GM21360 (cell line): ENCODE data around the gene PGLYRP2.

ENCODE experiments used
- ATAC-seq: cut with Tn5 transposase; IDR thresholded peaks from one replicate; pipeline ENCODE4 v1.9.1; 2021; ENCODE audit warnings: mild to moderate bottlenecking, moderate library complexity; ENCODE audit not compliant: unreplicated experiment

Gene PGLYRP2

DNA sequence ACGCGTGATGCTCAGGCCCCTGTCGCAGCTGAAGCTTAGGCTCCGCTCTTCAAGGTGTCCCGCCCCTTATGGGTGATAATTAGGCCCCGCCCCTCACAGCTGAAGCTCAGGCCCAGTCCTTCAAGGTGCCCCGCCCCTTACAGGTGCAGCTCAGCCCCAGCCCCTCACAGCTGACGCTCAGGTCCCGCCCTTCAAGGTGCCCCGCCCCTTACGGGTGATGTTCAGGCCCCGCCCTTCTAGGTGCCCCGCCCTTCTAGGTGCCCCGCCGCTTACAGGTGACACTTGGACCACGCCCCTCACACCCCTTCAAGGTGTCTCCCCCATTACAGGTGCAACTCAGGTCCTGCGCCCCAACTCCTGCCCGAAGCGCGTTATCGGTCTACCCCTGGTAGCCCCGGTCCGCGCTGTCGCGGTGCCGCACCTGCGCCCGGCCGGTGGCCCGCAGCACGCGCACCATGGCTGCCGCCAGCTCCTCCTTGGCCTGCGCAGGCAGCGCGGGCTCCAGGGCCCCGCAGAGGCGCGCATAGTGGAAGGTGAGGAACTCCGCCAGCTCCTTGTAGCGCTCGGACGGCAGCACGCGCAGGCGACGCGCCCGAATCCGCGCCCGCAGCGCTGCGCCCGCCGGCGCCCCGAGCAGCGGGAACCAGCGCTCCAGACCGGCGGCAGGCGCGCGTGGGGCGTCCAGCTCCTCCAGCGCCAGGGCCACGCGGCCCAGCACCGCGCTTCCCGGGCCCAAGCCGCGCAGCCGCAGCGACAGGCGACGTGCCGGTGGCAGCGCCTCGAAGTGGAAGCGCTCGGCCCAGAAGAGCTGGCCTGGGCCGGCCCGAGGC, 22.2 kb downstream of the PGLYRP2 start:
- no peak for ATAC-seq

DNA sequence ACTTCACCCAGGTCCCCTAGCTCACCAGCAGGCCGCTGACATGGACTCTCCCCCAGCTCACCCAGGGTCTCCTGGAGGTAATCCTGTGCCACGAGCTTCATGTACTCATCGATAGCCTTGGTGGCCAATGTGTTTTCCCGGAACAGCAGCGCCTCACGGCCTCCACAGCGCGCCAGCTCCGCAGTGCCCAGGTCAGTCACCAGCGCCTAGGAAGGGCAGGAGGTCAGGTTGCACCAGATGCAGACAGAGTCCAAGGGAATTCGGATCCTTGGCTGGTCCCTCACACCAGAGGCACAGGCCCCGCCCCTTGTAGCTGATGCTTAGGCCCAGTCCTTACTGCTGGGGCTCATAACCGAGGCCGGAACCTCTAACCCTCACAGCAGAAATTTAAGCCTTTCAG, 22.9 kb downstream of the PGLYRP2 start:
- ATAC-seq: no peak

DNA sequence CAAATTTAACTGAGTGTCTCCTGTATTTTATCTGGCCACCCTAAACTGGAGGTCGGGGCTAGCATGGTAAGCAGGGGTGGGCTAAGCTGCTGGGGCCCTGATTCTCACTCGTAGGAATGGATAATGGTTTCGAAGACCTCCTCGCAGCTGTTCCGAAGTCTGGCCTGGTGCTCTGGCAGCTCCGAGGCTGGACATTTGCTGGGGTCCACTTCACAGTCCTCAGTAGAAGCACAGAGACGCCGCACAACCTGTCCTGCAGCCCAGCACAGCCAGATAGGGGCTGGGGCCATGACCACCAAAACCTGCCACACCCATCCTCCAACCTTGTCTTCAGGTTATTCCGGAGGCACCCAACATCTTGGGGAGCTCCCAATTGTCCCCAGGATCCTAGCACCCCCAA, 23.3 kb downstream of the PGLYRP2 start:
- ATAC-seq: no peak

- no peak for ATAC-seq
Measured at GRCh38 chr19:15453906-15454860, 25.1 kb downstream of the PGLYRP2 start.

DNA sequence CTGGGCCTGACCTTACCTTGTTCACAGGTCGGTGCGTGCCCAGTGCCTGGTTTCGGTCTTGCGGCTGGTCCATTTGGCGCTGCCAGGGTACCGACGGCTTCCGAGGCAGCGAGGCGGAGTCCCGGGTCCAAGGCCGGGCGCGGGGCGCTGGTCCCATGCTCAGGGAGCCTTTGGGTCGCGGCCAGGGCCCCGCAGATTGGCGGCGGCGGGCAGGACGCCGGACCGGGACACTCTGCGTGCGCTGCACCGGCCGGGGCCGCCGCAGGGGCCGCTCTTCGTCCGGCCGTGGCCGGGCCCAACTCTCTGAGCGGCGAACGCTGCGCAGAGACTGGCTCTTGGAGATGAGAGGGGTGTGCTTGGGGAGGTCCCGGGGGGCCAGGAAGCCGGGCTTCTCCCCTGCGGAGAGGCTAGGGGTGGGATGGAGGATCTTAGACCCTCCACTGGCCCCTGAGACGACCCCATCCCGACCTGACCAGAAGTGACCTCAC, 26.2 kb downstream of the PGLYRP2 start:
- ATAC-seq: no peak

- ATAC-seq: no peak
Measured at GRCh38 chr19:15452111-15453047, 26.9 kb downstream of the PGLYRP2 start.

DNA sequence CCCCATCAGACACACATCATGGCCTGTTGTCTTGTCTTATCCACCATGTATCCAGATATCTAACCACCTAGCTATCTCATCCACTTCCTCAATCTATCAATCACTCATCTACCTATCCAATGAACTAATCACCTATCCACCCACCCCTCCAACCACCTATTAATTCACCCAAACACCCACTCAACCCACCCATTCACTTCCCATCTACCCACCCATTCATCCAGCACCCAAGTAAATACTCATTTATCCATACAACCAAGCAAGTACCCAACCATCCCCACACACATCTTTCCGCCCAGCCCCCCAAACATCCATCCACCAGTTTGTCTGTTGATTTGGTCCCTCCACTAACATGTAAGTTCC, 28.8 kb downstream of the PGLYRP2 start:
- no peak for ATAC-seq

DNA sequence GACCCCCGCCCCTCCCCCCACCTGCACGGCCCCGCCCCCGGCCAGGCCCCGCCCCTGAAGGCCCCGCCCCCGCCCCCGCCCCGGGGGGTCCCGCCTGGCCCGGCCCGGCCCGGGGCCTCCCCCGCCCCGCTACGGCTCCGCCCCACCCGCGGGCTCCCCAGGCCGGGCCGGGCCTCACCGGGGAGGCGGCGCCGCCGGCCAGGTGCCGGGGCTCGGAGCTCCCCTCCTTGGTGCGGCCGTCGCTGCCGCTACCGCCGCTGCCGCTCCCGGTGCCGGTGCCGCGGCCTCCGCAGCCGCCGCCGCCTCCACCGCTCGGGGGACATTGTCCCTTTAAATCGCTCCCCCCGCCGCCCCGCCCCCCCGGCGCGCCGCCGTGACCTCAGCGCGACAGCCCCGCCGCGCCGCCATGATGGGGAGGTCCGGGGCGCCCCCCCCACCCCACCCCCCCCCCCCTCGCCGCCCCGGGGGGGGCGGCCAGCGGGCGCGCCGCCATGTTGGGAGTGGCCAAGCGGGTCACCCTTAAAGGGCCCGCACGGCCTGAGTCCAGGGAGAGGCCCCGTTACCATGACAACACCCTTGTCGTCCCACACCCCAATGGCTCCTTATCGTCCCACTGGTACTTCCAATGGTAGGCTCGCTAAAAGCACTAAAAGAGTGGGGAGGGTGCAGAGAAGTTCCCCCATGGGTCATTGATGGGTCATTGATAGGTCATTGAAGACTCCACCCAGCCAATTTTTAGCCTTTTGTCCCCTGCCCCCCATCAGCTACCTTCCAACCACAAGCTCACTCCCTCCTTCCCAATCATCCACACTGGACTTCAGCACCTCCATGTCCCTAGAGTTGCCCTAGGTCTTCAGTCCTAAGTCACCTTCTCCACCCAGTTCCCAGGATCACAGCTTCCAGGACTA, 29.4 kb downstream of the PGLYRP2 start, which contains the start of gene WIZ:
TSS of gene WIZ (minus strand) at position 337 of the 908 bp plus-strand sequence. CDS start 1,649 bp downstream, outside the sequence.
- ATAC-seq: no peak

DNA sequence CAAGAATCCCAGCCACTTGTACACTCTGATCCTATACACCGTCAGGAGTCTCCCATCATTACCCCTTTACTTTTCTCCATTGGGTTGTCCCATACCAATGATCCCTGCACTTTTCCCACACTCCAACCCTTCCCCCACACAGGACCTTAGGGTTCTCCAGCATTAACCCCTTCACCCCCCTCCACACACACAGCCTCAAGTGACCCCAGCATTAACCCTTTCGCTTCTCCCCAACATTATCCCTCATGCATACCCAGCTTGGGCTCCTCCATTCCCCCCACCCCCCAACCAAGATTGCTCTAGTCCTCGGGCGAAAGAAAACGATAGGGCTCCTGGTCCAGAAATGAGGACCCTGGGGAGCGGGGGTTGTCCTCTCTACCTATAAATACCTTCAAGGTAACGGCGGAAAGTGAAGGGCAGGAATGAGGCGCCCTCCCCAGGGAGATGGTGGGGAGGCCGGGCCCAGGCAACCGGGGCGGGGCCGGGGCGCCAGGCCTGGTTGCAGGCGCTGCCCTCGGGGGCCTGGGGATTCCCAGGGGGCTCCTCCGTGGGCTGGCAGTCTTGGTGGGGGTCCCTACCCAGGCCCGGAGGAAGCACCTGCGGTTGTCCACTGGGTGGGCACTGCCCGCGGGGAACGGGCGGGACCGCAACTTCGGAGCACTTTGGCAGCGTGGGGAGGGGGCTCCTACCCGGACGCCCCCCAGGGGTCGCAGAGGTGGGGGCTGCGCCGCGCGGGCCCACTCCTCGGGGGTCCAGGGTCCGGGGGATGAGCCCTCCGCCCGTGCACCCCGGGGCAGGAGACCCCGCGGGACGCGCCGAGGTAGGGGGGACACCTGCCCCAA, 30.3 kb downstream of the PGLYRP2 start:
- no peak for ATAC-seq

GRCh38 chr19:15448044-15448777, 31.1 kb downstream of the PGLYRP2 start:
- ATAC-seq: no peak

- ATAC-seq: no peak
Measured at GRCh38 chr19:15447057-15447456, 32.2 kb downstream of the PGLYRP2 start.

DNA sequence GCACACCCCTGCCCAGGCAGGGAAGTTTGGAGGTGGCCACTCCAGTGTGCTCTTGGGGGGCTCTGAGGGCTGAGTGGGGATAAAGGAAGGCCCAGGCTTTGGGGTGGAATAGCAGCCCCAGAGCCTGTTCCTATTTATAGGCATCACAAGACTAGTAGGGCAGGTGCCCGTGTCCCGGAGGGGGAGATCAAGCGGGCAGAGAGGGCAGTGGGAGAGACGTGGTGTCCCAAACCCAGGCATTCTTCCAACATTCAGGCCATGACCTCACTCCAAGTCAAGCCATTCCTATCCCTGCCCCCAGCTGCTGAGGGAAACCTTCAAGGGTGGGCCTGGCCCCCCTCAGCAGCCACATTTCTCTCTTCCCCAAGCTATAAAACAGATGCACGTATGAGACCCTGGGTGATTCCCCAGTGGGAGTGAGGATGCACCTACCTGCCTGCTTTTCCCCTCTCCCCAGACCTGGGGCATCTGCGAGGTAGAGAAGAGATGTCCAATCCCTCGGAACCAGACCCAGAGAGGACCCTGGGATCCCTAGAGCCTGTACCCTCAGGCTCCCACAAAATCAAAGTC, 33.4 kb downstream of the PGLYRP2 start:
- ATAC-seq: no peak

DNA sequence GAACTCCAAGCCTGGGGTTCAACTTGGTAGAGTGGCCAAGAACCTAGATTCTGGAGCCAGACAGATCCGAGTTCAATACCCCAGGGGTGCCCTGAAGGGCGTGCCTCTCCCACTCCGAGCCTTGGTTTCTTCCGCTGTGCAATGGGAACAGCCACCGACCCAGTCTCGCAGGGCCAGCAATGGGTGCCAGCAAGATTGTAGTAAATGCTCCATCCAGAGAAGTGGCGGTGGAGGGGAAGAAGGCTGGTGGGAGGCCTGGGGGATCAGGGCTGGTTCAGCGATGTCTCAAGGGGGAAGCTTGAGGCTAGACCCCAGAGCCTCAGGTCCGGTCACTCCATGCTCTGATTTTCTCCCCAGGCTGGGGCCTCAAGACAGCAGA, 34.1 kb downstream of the PGLYRP2 start:
- ATAC-seq: no peak

GRCh38 chr19:15444505-15445226, 34.6 kb downstream of the PGLYRP2 start:
- no peak for ATAC-seq

- no peak for ATAC-seq
Measured at GRCh38 chr19:15443838-15444237, 35.5 kb downstream of the PGLYRP2 start.

DNA sequence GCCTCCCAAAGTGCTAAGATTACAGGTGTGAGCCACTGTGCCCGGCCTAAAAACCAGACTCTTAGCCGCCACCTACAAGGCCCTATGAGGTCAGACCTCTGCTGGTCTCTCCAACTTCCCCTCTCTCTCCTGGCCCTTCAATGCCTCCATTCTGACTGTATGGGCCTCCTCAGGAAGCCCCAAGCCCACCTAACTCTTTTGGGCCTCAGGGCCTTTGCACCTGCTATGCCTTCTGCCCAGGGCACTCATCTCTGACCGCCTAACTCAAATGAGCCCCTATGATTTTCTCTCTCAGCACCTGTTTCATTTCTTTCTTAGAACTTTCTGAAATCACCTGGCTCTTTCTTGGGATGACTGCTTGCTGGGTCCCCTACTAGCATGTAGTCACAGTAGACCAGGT, 36.0 kb downstream of the PGLYRP2 start:
- no peak for ATAC-seq
